Measurements from ENCODE around the gene AGRN. TPM values are rescaled to one million over a fixed set of nuclear protein-coding genes. Genes with fewer than 3 reads are reported as not detected.
A peak's percentile ranks its signal among the peaks of the same experiment; 100 is the strongest.

AGRN gene
- total and polyA plus RNA-seq, 8 donors: 40.5 to 166 (median 71.4) TPM

DNA sequence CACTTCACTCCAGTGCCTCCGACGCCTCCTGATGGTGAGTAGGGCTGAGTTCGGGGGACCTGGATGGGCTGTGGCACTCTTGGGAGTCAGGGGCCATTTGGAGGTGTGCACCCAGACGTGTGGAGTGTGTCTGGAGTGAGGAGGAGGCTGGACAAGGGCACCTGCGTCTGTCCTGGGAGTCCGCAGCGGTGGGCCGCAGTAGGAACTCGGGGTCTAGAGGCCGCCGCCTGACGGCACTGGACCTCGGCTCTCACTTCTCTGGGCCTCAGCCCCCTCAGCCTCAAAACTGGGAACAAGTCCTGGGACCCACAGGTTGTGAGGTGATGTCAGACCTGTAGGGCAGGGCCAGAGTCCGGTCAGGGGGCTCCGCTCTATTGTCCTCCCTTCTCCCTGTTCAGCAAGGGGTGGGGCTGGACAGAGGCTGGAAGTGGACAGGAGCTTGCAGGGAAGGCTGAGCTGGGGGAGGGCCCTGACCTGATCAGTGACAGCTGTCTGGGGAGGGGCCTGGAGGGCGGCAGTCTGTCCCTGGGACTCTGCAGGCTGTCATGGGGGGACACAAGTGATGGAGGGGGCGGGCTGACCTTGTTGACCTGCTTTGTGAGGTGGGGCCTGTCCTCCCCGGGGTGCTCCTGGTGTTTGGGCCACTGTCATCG is 15.5 kb downstream of the AGRN start:
- H3K9me3 ChIP-seq: no peaks in the 10 kb centered on the region
- no peaks in the 10 kb centered on the region for H3K27me3 ChIP-seq
- H3K4me3 ChIP-seq: no peak overlapping the region
- H3K36me3 ChIP-seq: no peaks in the 10 kb centered on the region
- H3K27ac ChIP-seq: no peak overlapping the region
- DNase-seq: no peak
- no peak for FAIRE-seq
- intact Hi-C loops (cut with DNase I): loop anchor here in 1 of 3 donors (10.0 kb wide), 2 partner anchors 79 to 259 kb away; partner anchors contain the start of gene C1orf159
- H3K4me1 ChIP-seq: peaks cover 7 to 11% (median 7%) of the 10 kb centered on the region in 3 donors
- 92 to 95% methylated on average over 19 of the region's 19 CpGs for WGBS, 2 donors
- TF ChIP-seq CTCF (IDR thresholded peaks at IDR 0.05): no peak
- ATAC-seq: no peak

DNA sequence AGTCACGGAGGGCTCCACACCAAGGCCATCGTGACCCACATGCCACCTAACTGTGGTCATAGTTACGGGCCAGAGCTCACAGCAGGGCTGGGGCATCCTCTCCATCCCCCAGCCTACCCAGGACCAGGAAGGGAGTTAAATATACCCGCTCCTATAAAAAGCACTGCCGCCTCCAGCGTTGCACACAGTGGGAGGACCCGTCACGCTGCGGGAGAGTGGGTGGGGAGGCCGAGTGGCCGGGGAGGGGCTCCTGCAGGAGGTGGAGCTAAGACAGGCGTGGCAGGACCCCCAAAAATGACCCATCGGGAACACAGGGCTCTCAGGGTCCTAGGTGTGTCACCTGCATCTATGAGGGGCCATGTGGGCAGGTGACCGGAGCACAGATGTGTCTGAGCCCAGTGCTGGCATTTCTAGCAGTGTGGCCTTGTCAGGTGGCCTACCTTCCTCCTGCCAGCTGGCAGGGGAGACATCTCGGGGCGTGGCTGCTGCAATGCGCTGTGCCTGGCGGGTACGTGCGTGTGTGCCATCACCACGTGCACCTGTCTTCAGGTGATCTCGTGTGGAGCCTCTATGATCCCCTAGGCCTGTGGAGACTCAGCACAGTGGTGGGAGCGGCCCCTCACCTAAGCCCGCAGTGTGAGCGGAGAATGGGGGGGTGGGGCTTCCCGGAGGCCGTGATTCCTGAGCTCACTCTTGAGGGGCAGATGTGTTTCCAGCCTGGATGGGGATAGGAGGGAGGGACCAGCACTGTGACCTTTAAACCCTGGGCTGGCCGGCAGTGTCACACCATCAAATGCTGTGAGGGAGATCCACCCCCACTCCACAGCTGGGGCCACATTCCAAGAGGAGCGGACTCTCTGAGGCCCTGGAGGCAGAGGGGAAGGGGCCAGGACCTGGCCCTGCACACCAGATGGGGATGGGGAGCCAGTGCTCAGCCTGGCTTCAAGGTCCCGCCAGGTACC is 17.7 kb downstream of the AGRN start:
- Histone ChIP-seq H3K27me3 (no peaks in the 10 kb centered on the region), H3K9me3 (no peaks in the 10 kb centered on the region), H3K4me3 (no peak overlapping the region), H3K27ac (no peak overlapping the region), H3K4me1 (peaks cover 8 to 10% (median 9%) of the 10 kb centered on the region in 3 donors), H3K36me3 (no peaks in the 10 kb centered on the region)
- WGBS, 2 donors: 58 to 62% methylated on average over 30 of the region's 30 CpGs
- FAIRE-seq (no peak), DNase-seq (peak in 3 of 6 donors; percentile 60 to 77 (median 61)), ATAC-seq (peak in 3 of 4 donors; percentile 19 to 28 (median 22))
- intact Hi-C loops (cut with DNase I): loop anchor here in 1 of 3 donors (10.0 kb wide), 2 partner anchors 77 to 257 kb away; partner anchors contain the start of gene C1orf159
- no peak for TF ChIP-seq CTCF (IDR thresholded peaks at IDR 0.05)

- Histone ChIP-seq H3K9me3 (no peaks in the 10 kb centered on the region), H3K4me1 (peaks cover 8 to 9% (median 8%) of the 10 kb centered on the region in 3 donors), H3K27ac (no peak overlapping the region), H3K36me3 (no peaks in the 10 kb centered on the region), H3K27me3 (no peaks in the 10 kb centered on the region), H3K4me3 (no peak overlapping the region)
- ATAC-seq (no peak), FAIRE-seq (no peak), DNase-seq (no peak)
- no peak for TF ChIP-seq CTCF (IDR thresholded peaks at IDR 0.05)
- 90 to 96% methylated on average over 6 of the region's 6 CpGs for WGBS, 2 donors
- intact Hi-C loops (cut with DNase I): loop anchor here in 1 of 3 donors (10.0 kb wide), 2 partner anchors 76 to 256 kb away; partner anchors contain the start of gene C1orf159
Observed at GRCh38 chr1:1038694-1039093, 18.8 kb downstream of the AGRN start.

- Histone ChIP-seq H3K9me3 (no peaks in the 10 kb centered on the region), H3K27ac (no peak overlapping the region), H3K36me3 (no peaks in the 10 kb centered on the region), H3K4me1 (peaks cover 8 to 9% (median 8%) of the 10 kb centered on the region in 3 donors), H3K4me3 (no peak overlapping the region), H3K27me3 (no peaks in the 10 kb centered on the region)
- DNase-seq (no peak), FAIRE-seq (no peak), ATAC-seq (no peak)
- intact Hi-C loops (cut with DNase I): loop anchor here in 1 of 3 donors (10.0 kb wide), 2 partner anchors 75 to 255 kb away; partner anchors contain the start of gene C1orf159
- no peak for TF ChIP-seq CTCF (IDR thresholded peaks at IDR 0.05)
- 60 to 71% methylated on average over 15 to 17 of the region's 17 CpGs for WGBS, 2 donors
Observed at GRCh38 chr1:1039145-1039910, 19.4 kb downstream of the AGRN start.

All from pancreas (tissue), 10 donors.